WTC11 (cell line): ENCODE results near the gene GRM1. TPM values are rescaled to one million over a fixed set of nuclear protein-coding genes. Genes with fewer than 3 reads are reported as not detected.

Experiments used
- ATAC-seq: fragments of 200-7000 bp; cut with Tn5 transposase; 2 replicates; pipeline ENCODE4 v1.10.0; 2021; ENCODE audit warnings: mild to moderate bottlenecking, moderate library complexity
- CTCF ChIA-PET: fragments of 300-600 bp; sonication (Branson Sonifier 250); formaldehyde crosslinking; loops from one replicate; lab custom pipeline; 2021; ENCODE audit warnings: antibody characterized with exemption; lab: Charles Lee
- POLR2A ChIA-PET: fragments of 350-600 bp; sonication (Branson Sonifier 250); formaldehyde crosslinking; loops from one replicate; lab custom pipeline; 2021; ENCODE audit warnings: antibody characterized with exemption; lab: Charles Lee
- DNase-seq: peaks from one replicate; pipeline ENCODE4 v3.0.0; 2021; ENCODE audit warnings: low spot score
- H3K27ac Mint-ChIP-seq: 2 replicates; pipeline ENCODE4 v1.8.0; 2021; ENCODE audit warnings: mixed read lengths
- H3K27me3 Mint-ChIP-seq: 2 replicates; pipeline ENCODE4 v1.8.0; 2021; ENCODE audit warnings: low read depth, mild to moderate bottlenecking, moderate library complexity, mixed read lengths
- H3K36me3 Mint-ChIP-seq: 2 replicates; pipeline ENCODE4 v1.8.0; 2021; ENCODE audit warnings: mixed read lengths
- H3K4me1 Mint-ChIP-seq: 2 replicates; pipeline ENCODE4 v1.8.0; 2022; ENCODE audit warnings: mixed read lengths
- H3K4me3 Mint-ChIP-seq: 2 replicates; pipeline ENCODE4 v1.8.0; 2021; ENCODE audit warnings: mild to moderate bottlenecking, moderate library complexity, mixed read lengths
- H3K9me3 Mint-ChIP-seq: 2 replicates; pipeline ENCODE4 v1.8.0; 2021; ENCODE audit warnings: mixed read lengths
- CBFB ChIP-seq: sonication (generic); formaldehyde crosslinking; IDR thresholded peaks from 2 replicates; pipeline ENCODE4 v1.8.1; 2022; ENCODE audit warnings: mild to moderate bottlenecking, low read depth, missing genetic modification reagents
- CREM ChIP-seq: sonication (generic); formaldehyde crosslinking; IDR thresholded peaks from 2 replicates; pipeline ENCODE4 v1.8.1; 2022; ENCODE audit warnings: mild to moderate bottlenecking, missing genetic modification reagents, moderate library complexity
- ERG ChIP-seq: fragments of 250-450 bp; sonication (Bioruptor Pico); IDR thresholded peaks from 2 replicates; pipeline ENCODE4 v1.8.0; 2021; ENCODE audit warnings: mild to moderate bottlenecking
- FOXJ3 ChIP-seq: sonication (generic); formaldehyde crosslinking; IDR thresholded peaks from 2 replicates; pipeline ENCODE4 v1.9.0; 2021; ENCODE audit warnings: missing genetic modification reagents, mild to moderate bottlenecking, borderline replicate concordance
- FOXP4 ChIP-seq: sonication (generic); formaldehyde crosslinking; IDR thresholded peaks from 2 replicates; pipeline ENCODE4 v1.8.0; 2022; ENCODE audit warnings: mild to moderate bottlenecking, missing genetic modification reagents
- GABPB1 ChIP-seq: sonication (generic); formaldehyde crosslinking; IDR thresholded peaks from 2 replicates; pipeline ENCODE4 v1.8.1; 2023; ENCODE audit warnings: mild to moderate bottlenecking, missing genetic modification reagents
- GRHL2 ChIP-seq: fragments of 250-450 bp; sonication (Bioruptor Pico); IDR thresholded peaks from 2 replicates; pipeline ENCODE4 v1.8.0; 2022; ENCODE audit warnings: mild to moderate bottlenecking, moderate library complexity; ENCODE audit not compliant: insufficient replicate concordance, severe bottlenecking
- JUN ChIP-seq: sonication (generic); formaldehyde crosslinking; IDR thresholded peaks from 2 replicates; pipeline ENCODE4 v1.8.0; 2023; ENCODE audit warnings: mild to moderate bottlenecking, missing genetic modification reagents
- NFATC4 ChIP-seq: fragments of 250-450 bp; sonication (Bioruptor Pico); IDR thresholded peaks from 2 replicates; pipeline ENCODE4 v1.9.0; 2021; ENCODE audit warnings: mild to moderate bottlenecking
- NR1H2 ChIP-seq: sonication (generic); formaldehyde crosslinking; IDR thresholded peaks from 2 replicates; pipeline ENCODE4 v1.9.0; 2021; ENCODE audit warnings: mild to moderate bottlenecking, moderate library complexity, missing genetic modification reagents
- NR3C1 ChIP-seq: sonication (generic); formaldehyde crosslinking; conservative IDR thresholded peaks from 2 replicates; pipeline ENCODE4 v1.8.1; 2023; ENCODE audit warnings: low read depth, mild to moderate bottlenecking, missing genetic modification reagents
- OVOL2 ChIP-seq: fragments of 250-450 bp; sonication (Bioruptor Pico); IDR thresholded peaks from 2 replicates; pipeline ENCODE4 v1.9.0; 2021; ENCODE audit warnings: mild to moderate bottlenecking, borderline replicate concordance
- PREB ChIP-seq: sonication (generic); formaldehyde crosslinking; IDR thresholded peaks from 2 replicates; pipeline ENCODE4 v1.8.1; 2022; ENCODE audit warnings: mild to moderate bottlenecking, missing genetic modification reagents, moderate library complexity, borderline replicate concordance
- RELA ChIP-seq: sonication (generic); formaldehyde crosslinking; IDR thresholded peaks from 2 replicates; pipeline ENCODE4 v1.8.1; 2022; ENCODE audit warnings: missing genetic modification reagents, mild to moderate bottlenecking, borderline replicate concordance
- RORB ChIP-seq: fragments of 250-450 bp; sonication (Bioruptor Pico); IDR thresholded peaks from 2 replicates; pipeline ENCODE4 v1.9.0; 2021; ENCODE audit warnings: mild to moderate bottlenecking
- USF1 ChIP-seq: sonication (generic); formaldehyde crosslinking; IDR thresholded peaks from 2 replicates; pipeline ENCODE4 v1.8.0; 2022; ENCODE audit warnings: mild to moderate bottlenecking, missing genetic modification reagents
- ZNF396 ChIP-seq: fragments of 250-450 bp; sonication (Bioruptor Pico); IDR thresholded peaks from 2 replicates; pipeline ENCODE4 v1.8.0; 2021; ENCODE audit warnings: mild to moderate bottlenecking, moderate library complexity, borderline replicate concordance
- total RNA-seq: library from RNA; stranded (reverse); gene quantifications from 3 replicates; pipeline ENCODE4 v1.2.3, GENCODE V29; 2021
- TF ChIP-seq, protein P1 (sequence below): sonication (generic); formaldehyde crosslinking; conservative IDR thresholded peaks from 2 replicates; pipeline ENCODE4 v1.8.1; 2022; ENCODE audit warnings: mild to moderate bottlenecking, missing genetic modification reagents
- TF ChIP-seq, protein P2 (sequence below): sonication (generic); formaldehyde crosslinking; IDR thresholded peaks from 2 replicates; pipeline ENCODE4 v1.8.1; 2023; ENCODE audit warnings: mild to moderate bottlenecking, missing genetic modification reagents, moderate library complexity
- TF ChIP-seq, protein P3 (sequence below): sonication (generic); formaldehyde crosslinking; IDR thresholded peaks from 2 replicates; pipeline ENCODE4 v1.8.1; 2022; ENCODE audit warnings: low read depth, missing genetic modification reagents, borderline replicate concordance
- TF ChIP-seq, protein P4 (sequence below): sonication (generic); formaldehyde crosslinking; IDR thresholded peaks from 2 replicates; pipeline ENCODE4 v1.8.0; 2023; ENCODE audit warnings: mild to moderate bottlenecking, missing genetic modification reagents

The GRM1 gene
- total RNA-seq, 1 experiment from 2014 or later, result 0.46 TPM

GRCh38 chr6:146444189-146444588 lies 415.3 kb downstream of the GRM1 start (continued):
- TF ChIP-seq, protein P1, sequence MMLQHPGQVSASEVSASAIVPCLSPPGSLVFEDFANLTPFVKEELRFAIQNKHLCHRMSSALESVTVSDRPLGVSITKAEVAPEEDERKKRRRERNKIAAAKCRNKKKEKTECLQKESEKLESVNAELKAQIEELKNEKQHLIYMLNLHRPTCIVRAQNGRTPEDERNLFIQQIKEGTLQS (CRISPR knock-in tag), result no peak
- TF ChIP-seq OVOL2 (no peak), ERG (CRISPR knock-in tag) (no peak), JUN (CRISPR knock-in tag) (no peak), GABPB1 (no peak)

DNA sequence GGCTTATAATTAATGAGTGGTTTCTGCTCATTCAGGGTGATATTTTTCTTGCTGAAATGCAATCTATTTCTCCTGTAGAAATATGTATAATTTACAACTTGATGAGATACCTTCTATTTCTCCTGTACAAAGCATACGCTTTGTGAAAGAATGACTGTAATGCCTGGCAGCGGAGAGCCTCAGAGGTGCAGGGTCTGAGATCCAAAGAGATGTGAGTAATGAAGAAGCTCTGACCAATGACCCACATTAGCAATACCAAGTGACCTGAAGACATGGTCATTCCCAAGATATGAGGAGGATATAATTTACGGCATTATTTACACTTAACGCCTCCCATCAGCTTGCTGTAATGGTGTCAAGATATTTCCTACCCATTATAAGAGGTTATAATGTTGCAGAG lies 416.4 kb downstream of the GRM1 start:
- POLR2A ChIA-PET, result no interaction called here
- no peak for DNase-seq
- no peak overlapping the region for H3K27ac Mint-ChIP-seq
- peaks cover 12% of the 10 kb centered on the region for H3K36me3 Mint-ChIP-seq
- no peak for ATAC-seq
- H3K4me3 Mint-ChIP-seq, result no peak overlapping the region
- H3K27me3 Mint-ChIP-seq, result no peaks in the 10 kb centered on the region
- H3K9me3 Mint-ChIP-seq, result peaks cover 27% of the 10 kb centered on the region
- peaks cover 6% of the 10 kb centered on the region for H3K4me1 Mint-ChIP-seq
- CTCF ChIA-PET, result no interaction called here
- TF ChIP-seq, protein P2, sequence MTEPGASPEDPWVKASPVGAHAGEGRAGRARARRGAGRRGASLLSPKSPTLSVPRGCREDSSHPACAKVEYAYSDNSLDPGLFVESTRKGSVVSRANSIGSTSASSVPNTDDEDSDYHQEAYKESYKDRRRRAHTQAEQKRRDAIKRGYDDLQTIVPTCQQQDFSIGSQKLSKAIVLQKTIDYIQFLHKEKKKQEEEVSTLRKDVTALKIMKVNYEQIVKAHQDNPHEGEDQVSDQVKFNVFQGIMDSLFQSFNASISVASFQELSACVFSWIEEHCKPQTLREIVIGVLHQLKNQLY (CRISPR knock-in tag), result no peak
- TF ChIP-seq RORB (CRISPR knock-in tag) (no peak), USF1 (CRISPR knock-in tag) (no peak), NR1H2 (CRISPR knock-in tag) (no peak), NFATC4 (no peak), PREB (CRISPR knock-in tag) (no peak), GRHL2 (CRISPR knock-in tag) (no peak), ZNF396 (CRISPR knock-in tag) (no peak), RELA (CRISPR knock-in tag) (no peak), CREM (CRISPR knock-in tag) (no peak), ERG (CRISPR knock-in tag) (no peak), FOXP4 (no peak), FOXJ3 (CRISPR knock-in tag) (no peak), NR3C1 (CRISPR knock-in tag) (no peak), OVOL2 (no peak), CBFB (no peak)
- TF ChIP-seq, protein P3, sequence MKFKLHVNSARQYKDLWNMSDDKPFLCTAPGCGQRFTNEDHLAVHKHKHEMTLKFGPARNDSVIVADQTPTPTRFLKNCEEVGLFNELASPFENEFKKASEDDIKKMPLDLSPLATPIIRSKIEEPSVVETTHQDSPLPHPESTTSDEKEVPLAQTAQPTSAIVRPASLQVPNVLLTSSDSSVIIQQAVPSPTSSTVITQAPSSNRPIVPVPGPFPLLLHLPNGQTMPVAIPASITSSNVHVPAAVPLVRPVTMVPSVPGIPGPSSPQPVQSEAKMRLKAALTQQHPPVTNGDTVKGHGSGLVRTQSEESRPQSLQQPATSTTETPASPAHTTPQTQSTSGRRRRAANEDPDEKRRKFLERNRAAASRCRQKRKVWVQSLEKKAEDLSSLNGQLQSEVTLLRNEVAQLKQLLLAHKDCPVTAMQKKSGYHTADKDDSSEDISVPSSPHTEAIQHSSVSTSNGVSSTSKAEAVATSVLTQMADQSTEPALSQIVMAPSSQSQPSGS (CRISPR knock-in tag), result no peak
- TF ChIP-seq, protein P4, sequence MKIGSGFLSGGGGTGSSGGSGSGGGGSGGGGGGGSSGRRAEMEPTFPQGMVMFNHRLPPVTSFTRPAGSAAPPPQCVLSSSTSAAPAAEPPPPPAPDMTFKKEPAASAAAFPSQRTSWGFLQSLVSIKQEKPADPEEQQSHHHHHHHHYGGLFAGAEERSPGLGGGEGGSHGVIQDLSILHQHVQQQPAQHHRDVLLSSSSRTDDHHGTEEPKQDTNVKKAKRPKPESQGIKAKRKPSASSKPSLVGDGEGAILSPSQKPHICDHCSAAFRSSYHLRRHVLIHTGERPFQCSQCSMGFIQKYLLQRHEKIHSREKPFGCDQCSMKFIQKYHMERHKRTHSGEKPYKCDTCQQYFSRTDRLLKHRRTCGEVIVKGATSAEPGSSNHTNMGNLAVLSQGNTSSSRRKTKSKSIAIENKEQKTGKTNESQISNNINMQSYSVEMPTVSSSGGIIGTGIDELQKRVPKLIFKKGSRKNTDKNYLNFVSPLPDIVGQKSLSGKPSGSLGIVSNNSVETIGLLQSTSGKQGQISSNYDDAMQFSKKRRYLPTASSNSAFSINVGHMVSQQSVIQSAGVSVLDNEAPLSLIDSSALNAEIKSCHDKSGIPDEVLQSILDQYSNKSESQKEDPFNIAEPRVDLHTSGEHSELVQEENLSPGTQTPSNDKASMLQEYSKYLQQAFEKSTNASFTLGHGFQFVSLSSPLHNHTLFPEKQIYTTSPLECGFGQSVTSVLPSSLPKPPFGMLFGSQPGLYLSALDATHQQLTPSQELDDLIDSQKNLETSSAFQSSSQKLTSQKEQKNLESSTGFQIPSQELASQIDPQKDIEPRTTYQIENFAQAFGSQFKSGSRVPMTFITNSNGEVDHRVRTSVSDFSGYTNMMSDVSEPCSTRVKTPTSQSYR (CRISPR knock-in tag), result no peak
